NCI-H1694 treated with DMSO at 0.1 percent for 48 hours (cell line): Measurements from ENCODE around the gene EPS8L3.
"Not testable (repeated sequence)": the region's sequence is repeated elsewhere in the genome, so short reads cannot be mapped to it uniquely, and the experiment has no call there.

Experiments
- DNase-seq: peaks from one replicate; lab custom pipeline; 2025; lab: John Stamatoyannopoulos, UW

The EPS8L3 gene

DNA sequence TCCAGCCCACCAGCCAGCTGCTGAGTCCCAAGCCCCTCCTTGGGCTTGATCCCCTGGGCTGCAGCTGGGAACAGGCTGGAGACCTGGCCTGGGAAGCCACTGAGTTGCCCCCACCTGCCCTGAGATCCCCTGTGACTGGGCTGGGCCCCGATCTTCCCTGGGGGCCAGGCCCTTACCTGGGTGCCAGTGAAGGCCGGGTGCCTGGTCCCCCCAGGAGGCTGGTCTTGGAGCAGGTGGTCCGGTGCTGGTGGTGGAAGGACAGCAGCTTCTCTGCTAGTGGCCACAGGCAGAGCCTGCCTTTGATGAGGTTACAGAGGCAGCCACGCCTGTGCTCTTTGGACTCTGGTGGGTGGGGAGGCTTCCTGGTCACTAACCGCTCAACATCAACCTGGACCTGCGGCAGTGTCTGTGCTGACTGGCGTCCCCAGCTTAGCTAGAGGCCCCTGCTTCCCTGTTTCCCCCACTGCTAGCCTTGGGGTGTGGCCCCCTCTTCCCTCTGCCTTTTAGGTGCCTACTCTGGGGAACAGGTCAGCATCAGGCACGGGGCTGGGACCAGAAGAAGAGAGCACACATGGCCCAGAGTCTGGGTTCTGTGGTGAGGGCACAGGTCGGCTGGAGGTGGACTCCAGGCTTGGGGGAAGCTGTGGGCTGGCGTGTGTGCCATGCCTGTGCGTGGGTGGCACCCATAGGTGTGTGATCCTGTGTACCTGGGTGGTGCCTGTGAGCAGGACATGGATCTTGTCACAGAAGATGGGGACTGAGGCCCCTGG, at the start of gene EPS8L3:
EPS8L3 (minus strand) TSS at position 278 of the 770 bp plus-strand sequence. CDS start 2,174 bp downstream, outside the sequence.
- DNase-seq = no peak

GRCh38 chr1:109812691-109813393, 49.1 kb upstream of the EPS8L3 start:
- DNase-seq = no peak

DNA sequence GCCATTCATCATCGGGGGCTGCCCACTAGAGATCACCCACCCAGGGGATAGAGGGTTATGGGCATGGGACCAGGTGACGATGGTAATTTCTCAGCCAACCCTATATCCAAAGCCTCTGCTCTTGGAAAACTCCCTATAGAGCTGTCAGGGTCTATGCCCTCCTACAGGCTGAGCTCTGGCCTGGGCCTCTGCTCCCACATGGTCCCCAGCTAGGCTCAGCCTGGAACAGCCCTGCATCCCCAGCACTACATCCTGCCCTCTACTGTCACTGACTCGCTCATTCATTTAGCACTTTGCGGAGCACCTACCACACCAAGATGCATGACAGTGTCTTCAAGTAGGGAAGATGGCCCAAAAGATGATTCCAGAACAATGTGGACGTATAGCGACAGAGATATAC, 45.0 kb upstream of the EPS8L3 start:
- DNase-seq = no peak

GRCh38 chr1:109807822-109808680, 44.3 kb upstream of the EPS8L3 start:
- no peak for DNase-seq

- DNase-seq = no peak
Measured at GRCh38 chr1:109807402-109807801, 43.7 kb upstream of the EPS8L3 start.

DNA sequence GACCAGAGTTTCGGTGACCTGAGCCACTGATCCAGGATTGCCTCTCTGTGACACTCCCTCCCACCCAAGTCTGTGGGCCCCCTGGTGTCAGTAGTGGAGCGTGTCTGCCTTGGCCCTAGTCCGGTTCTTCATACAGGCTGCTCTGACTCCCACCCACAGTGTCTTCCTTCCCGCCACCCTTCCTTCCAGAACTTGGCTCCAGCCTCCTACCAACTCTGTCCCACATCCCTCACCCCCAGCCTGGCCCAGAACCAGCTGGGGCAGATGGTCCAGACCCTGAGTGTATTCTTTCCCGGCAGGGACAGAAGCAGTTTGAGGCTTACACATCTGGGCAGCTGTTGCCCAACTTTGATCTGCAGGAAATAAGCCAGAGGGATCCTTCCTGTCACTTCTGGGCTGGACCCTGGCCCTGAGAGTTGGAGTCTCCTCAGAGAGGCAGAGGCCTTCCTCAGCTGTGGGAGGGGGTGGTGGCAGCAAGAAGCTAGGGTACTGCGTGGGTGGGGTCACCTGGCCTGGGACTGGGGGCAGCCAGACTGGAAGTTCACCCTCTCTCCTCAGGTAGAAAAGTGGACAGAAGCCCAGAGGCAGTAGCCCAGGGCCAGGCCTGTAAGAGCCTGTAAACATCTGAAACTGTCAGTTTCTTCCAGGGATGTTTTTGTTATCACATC, 43.1 kb upstream of the EPS8L3 start:
- no peak for DNase-seq

GRCh38 chr1:109805486-109806165, 41.9 kb upstream of the EPS8L3 start:
- DNase-seq = no peak

DNA sequence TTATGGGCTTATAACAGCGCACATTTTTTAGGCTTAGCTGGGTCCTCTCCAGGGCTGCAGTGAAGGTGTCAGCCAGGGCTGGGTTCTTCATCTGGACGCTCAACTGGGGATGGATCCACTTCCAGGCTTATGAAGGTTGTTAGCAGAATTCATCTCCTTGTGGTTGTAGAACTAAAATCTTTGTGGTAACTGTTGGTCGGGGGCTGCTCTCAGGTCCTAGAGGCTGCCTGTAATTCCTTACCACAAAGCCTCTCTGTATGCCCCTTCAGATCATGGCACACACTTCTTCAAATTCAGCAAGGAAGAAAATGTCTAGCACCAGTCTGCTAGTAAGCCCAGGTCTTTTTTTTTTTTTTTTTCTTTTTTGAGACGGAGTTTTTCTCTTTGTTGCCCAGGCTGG, 40.9 kb upstream of the EPS8L3 start:
- DNase-seq = no peak

DNA sequence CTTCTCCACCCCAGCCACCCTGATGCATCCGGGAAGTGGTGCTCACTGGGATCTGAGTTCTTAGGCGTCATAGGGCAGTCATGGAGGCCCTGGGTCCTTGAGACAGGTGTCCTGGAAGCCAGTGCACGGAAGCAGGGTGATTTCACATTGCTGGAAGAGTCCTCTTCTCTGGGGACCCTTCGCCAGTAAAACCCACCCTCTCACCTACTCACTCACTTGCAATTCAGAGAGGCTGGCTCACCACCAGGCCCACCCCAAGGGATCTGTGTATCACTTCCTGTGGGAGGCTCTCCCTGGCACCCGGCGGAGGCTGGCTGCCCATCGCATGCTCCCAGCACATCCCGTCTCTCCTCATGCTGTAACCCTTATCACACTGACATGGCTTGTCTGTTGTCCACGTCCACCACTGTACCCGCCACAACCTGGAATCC, 40.2 kb upstream of the EPS8L3 start:
- no peak for DNase-seq

- DNase-seq = no peak
Measured at GRCh38 chr1:109802901-109803561, 39.3 kb upstream of the EPS8L3 start.

GRCh38 chr1:109802136-109802900, 38.6 kb upstream of the EPS8L3 start:
- DNase-seq = no peak

GRCh38 chr1:109801791-109802135, 38.0 kb upstream of the EPS8L3 start:
- no peak for DNase-seq

DNA sequence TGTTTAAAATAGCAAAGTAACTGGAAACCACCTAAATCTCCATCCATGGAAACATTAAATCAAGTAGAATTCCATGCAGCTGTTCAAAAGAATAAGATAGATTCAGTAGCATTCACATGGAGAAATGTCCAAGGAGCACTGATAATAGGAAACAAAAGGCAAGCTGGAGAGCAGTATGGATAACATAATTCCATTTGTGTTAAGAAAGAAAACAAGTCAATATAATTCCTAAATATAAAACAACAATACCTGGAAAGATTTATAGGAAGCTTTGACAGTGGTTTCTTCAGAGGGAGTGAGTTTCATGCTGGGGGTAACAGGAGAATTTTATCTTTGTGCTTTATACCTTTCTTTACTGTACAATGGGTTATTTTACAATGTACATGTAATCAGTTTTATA, 36.6 kb upstream of the EPS8L3 start:
- DNase-seq = no peak

- no peak for DNase-seq
Measured at GRCh38 chr1:109799445-109799844, 35.7 kb upstream of the EPS8L3 start.

- DNase-seq = not testable (repeated sequence)
Measured at GRCh38 chr1:109797303-109797595, 33.5 kb upstream of the EPS8L3 start.

DNA sequence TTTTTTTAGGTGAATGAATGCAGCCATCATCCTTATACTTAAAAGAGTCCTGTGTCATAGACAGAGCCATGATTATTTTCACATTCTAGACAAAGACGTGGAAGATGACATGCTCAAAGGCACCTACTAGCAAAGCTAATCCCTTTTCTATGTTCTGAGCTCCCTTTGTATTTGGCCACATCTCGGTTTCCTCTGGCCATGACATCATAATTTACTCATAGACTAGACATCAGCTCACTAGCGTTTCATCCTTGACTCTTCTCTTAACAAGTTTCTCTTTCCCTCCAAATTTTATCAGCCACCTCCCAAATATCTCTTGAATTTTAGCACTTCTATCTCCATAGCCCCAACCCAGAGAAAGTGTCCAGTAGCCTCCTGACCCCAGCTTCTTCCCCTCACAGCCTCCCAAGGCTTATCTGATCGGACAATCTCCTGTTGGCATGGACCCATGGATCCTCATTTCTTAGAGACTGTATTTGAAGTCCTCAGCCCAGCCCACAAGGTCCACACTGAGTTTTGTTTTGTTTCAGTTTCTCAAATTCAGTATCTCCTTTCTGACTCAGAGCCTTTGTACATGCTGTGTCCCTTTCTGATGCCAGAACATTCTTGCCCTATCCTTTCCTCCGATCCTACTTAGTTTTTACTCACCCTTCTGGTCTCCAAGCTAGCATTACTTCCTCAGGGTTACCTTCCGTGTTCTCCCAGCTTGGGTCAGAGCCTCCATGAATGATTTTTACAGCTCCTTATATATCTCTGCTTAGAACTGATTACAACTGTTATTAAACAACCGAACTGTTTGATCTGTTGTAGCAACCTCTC, 33.0 kb upstream of the EPS8L3 start:
- DNase-seq = no peak

- DNase-seq = no peak
Measured at GRCh38 chr1:109794319-109795132, 30.8 kb upstream of the EPS8L3 start.

GRCh38 chr1:109793486-109794318, 30.0 kb upstream of the EPS8L3 start:
- DNase-seq = peak; percentile 64
